Gastroesophageal sphincter (tissue), 4 donors: ENCODE measurements around the gene GDPD3. TPM values are rescaled to one million over a fixed set of nuclear protein-coding genes. Genes with fewer than 3 reads are reported as not detected.

Experiments
- ATAC-seq: fragments of 150-250 bp; one replicate; pipeline ENCODE4 v1.9.1; 2016; ENCODE audit warnings: mild to moderate bottlenecking, moderate library complexity
- H3K27ac ChIP-seq, 4 donors: fragments of 200-600 bp; sonication (generic) in 3 of 4; 1 replicate in 3 of 4; 2 replicates in 1 of 4; pipeline ENCODE4 v1.5.1; 2016 to 2019
- H3K27me3 ChIP-seq: fragments of 200-600 bp; sonication (generic); one replicate; pipeline ENCODE4 v1.5.1; 2019
- H3K36me3 ChIP-seq, 2 donors: fragments of 200-600 bp; sonication (generic); one replicate each; pipeline ENCODE4 v1.5.1; 2019; ENCODE audit warnings: control low read depth in 1 of 2
- H3K4me1 ChIP-seq, 3 donors: fragments of 200-600 bp; sonication (generic); 1 replicate in 2 of 3; 2 replicates in 1 of 3; pipeline ENCODE4 v1.5.1; 2016 to 2019; ENCODE audit warnings: control low read depth in 2 of 3
- H3K4me3 ChIP-seq, 2 donors: fragments of 200-600 bp; sonication (generic); one replicate each; pipeline ENCODE4 v1.5.1; 2019; ENCODE audit warnings: mild to moderate bottlenecking in 1 of 2, moderate library complexity in 1 of 2
- H3K9me3 ChIP-seq, 3 donors: fragments of 200-600 bp; sonication (generic); one replicate each; pipeline ENCODE4 v1.5.1; 2017 to 2019; ENCODE audit warnings: control low read depth in 2 of 3
- EP300 ChIP-seq: sonication (generic); formaldehyde crosslinking; IDR thresholded peaks from one replicate; pipeline ENCODE4 v1.6.1; 2017; ENCODE audit warnings: antibody characterized with exemption, mild to moderate bottlenecking
- POLR2A ChIP-seq, 2 donors: fragments of 450-650 bp; IDR thresholded peaks; one replicate each; pipeline ENCODE4 v1.6.1; 2017; ENCODE audit warnings: antibody characterized with exemption in 2 of 2, mild to moderate bottlenecking in 2 of 2, moderate library complexity in 1 of 2
- POLR2AphosphoS5 ChIP-seq: sonication (generic); formaldehyde crosslinking; IDR thresholded peaks from one replicate; pipeline ENCODE4 v1.6.1; 2017; ENCODE audit warnings: antibody characterized with exemption
- WGBS, 2 donors: methylation state at CpG; one replicate each; pipeline ENCODE4 v1.1.5; 2018; ENCODE audit warnings: low coverage in 1 of 2; 5-methylcytosine and 5-hydroxymethylcytosine counted together
- total RNA-seq, 4 donors: library from RNA; depleted of rRNA; stranded (reverse); fragments of >200 nt; gene quantifications; one replicate each; pipeline ENCODE4 v1.1.0, GENCODE V29; 2016
- TF ChIP-seq, protein P1 (sequence below), 4 experiments: fragments of 200-600 bp in 2 of 4; fragments of 450-650 bp in 2 of 4; sonication (generic) in 1 of 4; IDR thresholded peaks; one replicate each; pipeline ENCODE4 v1.5.1; 2017 to 2019; ENCODE audit warnings: antibody characterized with exemption in 4 of 4, mild to moderate bottlenecking in 2 of 4, moderate library complexity in 2 of 4

GDPD3 gene
- total RNA-seq, 4 donors from 2014 or later = 1.1 to 3.1 (median 1.9) TPM

DNA sequence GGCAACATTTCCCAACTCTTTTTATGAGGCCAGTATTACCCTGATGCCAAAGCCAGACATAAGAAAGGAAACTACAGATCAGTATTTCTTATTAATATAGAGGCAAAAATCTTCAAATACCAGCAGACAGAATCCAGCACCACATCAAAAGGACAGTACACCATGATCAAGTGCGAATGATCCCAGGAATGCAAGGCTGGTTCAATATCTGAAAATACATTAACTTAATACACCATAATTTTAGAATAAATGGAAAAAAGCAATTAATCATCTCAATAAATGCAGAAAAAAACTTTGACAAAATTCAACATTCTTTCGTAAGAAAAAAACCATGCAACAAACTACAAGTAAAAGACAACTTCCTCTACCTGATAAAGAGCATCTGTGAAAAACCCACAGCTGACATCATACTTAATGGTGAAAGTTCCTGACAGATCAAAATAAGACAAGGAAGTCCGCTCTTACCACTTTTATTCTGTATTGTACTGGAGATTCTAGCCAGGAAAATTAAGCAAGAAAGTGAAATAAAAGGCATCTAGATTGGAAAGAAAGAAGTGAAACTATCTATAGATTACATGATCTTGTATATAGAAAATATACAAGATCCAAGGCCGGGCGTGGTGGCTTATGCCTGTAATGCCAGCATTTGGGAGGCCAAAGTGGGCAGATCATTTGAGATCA, 36.1 kb upstream of the GDPD3 start:
- TF ChIP-seq, protein P1, sequence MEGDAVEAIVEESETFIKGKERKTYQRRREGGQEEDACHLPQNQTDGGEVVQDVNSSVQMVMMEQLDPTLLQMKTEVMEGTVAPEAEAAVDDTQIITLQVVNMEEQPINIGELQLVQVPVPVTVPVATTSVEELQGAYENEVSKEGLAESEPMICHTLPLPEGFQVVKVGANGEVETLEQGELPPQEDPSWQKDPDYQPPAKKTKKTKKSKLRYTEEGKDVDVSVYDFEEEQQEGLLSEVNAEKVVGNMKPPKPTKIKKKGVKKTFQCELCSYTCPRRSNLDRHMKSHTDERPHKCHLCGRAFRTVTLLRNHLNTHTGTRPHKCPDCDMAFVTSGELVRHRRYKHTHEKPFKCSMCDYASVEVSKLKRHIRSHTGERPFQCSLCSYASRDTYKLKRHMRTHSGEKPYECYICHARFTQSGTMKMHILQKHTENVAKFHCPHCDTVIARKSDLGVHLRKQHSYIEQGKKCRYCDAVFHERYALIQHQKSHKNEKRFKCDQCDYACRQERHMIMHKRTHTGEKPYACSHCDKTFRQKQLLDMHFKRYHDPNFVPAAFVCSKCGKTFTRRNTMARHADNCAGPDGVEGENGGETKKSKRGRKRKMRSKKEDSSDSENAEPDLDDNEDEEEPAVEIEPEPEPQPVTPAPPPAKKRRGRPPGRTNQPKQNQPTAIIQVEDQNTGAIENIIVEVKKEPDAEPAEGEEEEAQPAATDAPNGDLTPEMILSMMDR (IDR thresholded peaks at IDR 0.05) = no peak
- TF ChIP-seq EP300 (no peak), POLR2A (IDR thresholded peaks at IDR 0.05) (no peak), POLR2AphosphoS5 (no peak)
- 63 to 85% methylated on average over 5 of the region's 5 CpGs for WGBS, 2 donors
- Histone ChIP-seq H3K4me1 (no peaks in the 10 kb centered on the region), H3K27ac (no peak overlapping the region), H3K9me3 (peaks cover 0 to 14% (median 0%) of the 10 kb centered on the region in 3 donors), H3K4me3 (no peak overlapping the region), H3K27me3 (no peaks in the 10 kb centered on the region), H3K36me3 (no peaks in the 10 kb centered on the region)
- ATAC-seq = no peak

DNA sequence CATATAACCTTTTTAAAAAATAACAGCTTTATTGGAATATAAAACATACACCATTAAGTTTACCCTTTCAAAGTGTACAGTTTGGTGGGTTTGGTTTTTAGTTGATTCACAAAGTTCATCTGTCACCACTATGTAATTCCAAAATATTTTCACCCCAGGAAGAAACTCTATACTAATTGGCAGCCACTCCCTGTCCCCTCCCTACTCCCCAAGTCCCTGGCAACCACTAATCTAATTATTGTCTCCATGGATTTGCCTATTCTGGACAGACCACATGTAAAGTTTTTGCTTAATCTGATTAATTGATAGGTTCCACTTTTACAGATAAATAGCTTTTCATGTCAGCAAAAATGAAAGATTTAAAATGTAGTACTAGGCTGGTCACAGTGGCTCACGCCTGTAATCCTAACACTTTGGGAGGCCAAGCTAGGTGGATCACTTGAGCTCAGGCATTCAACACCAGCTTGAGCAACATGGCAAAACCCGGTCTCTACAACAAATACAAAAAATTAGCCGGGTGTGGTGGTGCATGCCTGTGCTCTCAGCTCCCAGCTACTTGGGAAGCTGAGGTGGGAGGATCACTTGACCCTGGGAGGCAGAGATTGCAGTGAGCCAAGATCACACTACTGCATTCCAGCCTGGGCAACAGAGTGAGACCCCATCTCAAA, 34.6 kb upstream of the GDPD3 start:
- H3K27me3 ChIP-seq = no peaks in the 10 kb centered on the region
- TF ChIP-seq POLR2A (IDR thresholded peaks at IDR 0.05) (no peak), EP300 (no peak), POLR2AphosphoS5 (no peak)
- TF ChIP-seq, protein P1 (IDR thresholded peaks at IDR 0.05) = no peak
- 80 to 100% methylated on average over 1 to 3 of the region's 3 CpGs for WGBS, 2 donors
- H3K36me3 ChIP-seq = no peaks in the 10 kb centered on the region
- no peaks in the 10 kb centered on the region for H3K4me1 ChIP-seq
- H3K9me3 ChIP-seq = peaks cover 0 to 14% (median 0%) of the 10 kb centered on the region in 3 donors
- H3K27ac ChIP-seq = no peak overlapping the region
- no peak overlapping the region for H3K4me3 ChIP-seq
- ATAC-seq = no peak

DNA sequence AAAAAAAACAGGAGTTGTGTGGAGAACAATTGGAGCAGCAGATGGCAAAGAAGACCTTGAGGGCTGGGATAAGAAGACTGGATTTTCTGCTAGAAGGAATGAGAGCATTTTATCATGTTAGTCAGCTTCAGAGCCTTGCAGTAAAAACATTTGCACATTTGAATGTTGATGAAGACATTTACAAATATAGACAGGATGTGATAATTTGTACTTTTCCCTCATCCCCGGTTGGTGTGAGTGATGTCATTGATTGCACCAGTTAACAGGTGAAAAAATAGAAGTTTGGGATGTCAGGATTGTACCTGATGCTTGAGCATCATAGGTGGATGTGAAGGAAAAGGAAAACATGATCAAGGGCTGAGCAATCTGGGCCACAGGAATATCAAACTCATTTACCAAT, 32.3 kb upstream of the GDPD3 start:
- H3K4me3 ChIP-seq = no peak overlapping the region
- no peaks in the 10 kb centered on the region for H3K4me1 ChIP-seq
- H3K9me3 ChIP-seq = peaks cover 0 to 14% (median 0%) of the 10 kb centered on the region in 3 donors
- no peaks in the 10 kb centered on the region for H3K27me3 ChIP-seq
- no peak overlapping the region for H3K27ac ChIP-seq
- no peaks in the 10 kb centered on the region for H3K36me3 ChIP-seq
- no peak for TF ChIP-seq POLR2AphosphoS5
- TF ChIP-seq, protein P1 (IDR thresholded peaks at IDR 0.05) = no peak
- TF ChIP-seq POLR2A (IDR thresholded peaks at IDR 0.05) = no peak
- TF ChIP-seq EP300 = no peak
- WGBS, 2 donors = 44 to 50% methylated on average over 1 of the region's 1 CpG
- ATAC-seq = no peak

DNA sequence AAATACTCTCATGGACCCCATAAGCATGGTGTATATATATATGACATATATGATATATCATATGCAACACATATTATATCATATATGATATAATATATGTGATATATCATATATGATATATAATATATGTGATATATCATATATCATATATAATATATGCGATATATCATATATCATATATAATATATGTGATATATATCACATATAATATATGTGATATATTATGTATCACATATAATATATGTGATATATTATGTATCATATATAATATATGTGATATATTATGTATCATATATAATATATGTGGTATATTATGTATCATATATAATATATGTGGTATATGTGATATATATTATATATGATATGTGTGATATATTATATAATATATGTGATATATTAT, 31.6 kb upstream of the GDPD3 start:
- H3K27me3 ChIP-seq = no peaks in the 10 kb centered on the region
- H3K9me3 ChIP-seq = peaks cover 0 to 13% (median 0%) of the 10 kb centered on the region in 3 donors
- H3K4me1 ChIP-seq = no peaks in the 10 kb centered on the region
- no peak overlapping the region for H3K4me3 ChIP-seq
- 20 to 86% methylated on average over 1 of the region's 1 CpG for WGBS, 2 donors
- H3K36me3 ChIP-seq = no peaks in the 10 kb centered on the region
- no peak for ATAC-seq
- TF ChIP-seq POLR2AphosphoS5 = no peak
- TF ChIP-seq, protein P1 (IDR thresholded peaks at IDR 0.05) = no peak
- TF ChIP-seq EP300 = no peak
- TF ChIP-seq POLR2A (IDR thresholded peaks at IDR 0.05) = no peak
- H3K27ac ChIP-seq = no peak overlapping the region

DNA sequence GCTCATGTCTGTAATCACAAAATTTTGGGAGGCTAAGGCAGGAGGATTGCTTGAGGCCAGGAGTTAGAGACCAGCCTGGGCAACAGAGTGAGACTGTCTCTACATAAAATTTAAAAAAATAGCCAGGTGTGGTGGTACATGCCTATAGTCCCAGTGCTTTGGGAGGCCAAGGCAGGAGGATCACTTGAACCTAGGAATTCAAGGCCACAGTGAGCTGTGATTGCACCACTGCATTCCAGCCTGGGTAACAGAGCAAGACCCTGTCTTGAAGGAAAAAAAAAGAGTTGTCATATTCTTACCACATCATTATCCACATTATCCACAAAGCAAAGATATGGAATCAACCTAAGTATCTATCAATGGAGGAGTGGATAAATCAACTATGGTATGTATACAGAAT, 30.7 kb upstream of the GDPD3 start:
- no peak for ATAC-seq
- H3K27ac ChIP-seq = no peak overlapping the region
- TF ChIP-seq POLR2AphosphoS5 = no peak
- no peak for TF ChIP-seq POLR2A (IDR thresholded peaks at IDR 0.05)
- no peak for TF ChIP-seq EP300
- TF ChIP-seq, protein P1 (IDR thresholded peaks at IDR 0.05) = no peak
- H3K4me1 ChIP-seq = no peaks in the 10 kb centered on the region
- H3K4me3 ChIP-seq = no peak overlapping the region
- H3K36me3 ChIP-seq = no peaks in the 10 kb centered on the region
- H3K9me3 ChIP-seq = peaks cover 0 to 5% (median 0%) of the 10 kb centered on the region in 3 donors
- H3K27me3 ChIP-seq = no peaks in the 10 kb centered on the region
